ENCODE data around the gene NR1H2. TPM values are rescaled to one million over a fixed set of nuclear protein-coding genes. Genes with fewer than 3 reads are reported as not detected.

NR1H2 gene
- total RNA-seq, 1 donor from 2014 or later, result 46.2 TPM

DNA sequence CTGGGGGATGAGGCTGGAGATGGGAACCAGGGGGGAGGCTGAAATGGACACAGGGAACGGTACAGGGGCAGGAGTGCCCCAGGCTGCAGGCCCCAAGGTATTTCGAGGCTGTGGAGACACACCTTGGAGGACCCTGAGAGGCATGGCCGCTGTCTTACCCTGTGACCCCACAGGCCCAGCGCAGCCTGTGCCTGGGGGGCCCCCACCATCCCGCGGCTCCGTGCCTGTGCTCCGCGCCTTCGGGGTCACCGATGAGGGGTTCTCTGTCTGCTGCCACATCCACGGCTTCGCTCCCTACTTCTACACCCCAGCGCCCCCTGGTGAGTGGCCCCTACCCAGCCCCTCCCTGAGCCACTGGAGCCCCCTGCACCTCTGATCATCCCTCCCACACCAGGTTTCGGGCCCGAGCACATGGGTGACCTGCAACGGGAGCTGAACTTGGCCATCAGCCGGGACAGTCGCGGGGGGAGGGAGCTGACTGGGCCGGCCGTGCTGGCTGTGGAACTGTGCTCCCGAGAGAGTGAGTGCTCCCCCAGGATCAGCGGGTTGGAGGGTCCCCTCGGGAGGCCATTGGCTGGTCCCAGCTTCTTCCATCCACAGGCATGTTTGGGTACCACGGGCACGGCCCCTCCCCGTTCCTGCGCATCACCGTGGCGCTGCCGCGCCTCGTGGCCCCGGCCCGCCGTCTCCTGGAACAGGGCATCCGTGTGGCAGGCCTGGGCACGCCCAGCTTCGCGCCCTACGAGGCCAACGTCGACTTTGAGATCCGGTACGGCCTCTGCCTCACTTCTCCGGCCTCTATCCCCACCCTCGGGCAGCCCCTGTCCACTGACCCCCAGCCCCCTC is 25.6 kb downstream of the NR1H2 start:
- no peak for DNase-seq (ENCODE audit: low spot score)

DNA sequence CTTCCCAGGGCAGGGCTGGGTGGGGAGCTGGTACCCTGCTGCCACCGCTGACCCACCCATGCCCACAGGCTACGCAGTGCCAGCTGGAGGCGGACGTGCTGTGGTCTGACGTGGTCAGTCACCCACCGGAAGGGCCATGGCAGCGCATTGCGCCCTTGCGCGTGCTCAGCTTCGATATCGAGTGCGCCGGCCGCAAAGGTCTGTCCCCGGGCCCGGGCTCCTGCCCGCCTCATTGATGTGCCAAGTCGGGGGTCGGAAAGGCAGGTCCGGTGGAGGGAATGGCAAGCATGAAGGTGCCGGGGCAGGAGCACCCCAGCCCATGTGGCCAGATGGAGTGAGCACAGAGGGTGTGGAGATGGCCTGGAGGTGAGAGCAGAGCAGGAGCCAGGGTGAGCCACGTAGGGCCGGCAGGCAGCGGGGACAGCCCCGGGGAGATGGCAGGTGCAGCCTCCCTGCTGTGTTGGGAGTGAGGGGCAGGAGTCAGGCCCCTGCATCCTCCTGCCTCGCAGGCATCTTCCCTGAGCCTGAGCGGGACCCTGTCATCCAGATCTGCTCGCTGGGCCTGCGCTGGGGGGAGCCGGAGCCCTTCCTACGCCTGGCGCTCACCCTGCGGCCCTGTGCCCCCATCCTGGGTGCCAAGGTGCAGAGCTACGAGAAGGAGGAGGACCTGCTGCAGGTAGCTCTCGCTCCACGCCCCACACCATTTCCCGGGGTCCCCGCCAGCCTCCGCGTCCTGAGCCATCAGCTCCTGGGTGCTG is 26.5 kb downstream of the NR1H2 start:
- no peak for DNase-seq (ENCODE audit: low spot score)

DNA sequence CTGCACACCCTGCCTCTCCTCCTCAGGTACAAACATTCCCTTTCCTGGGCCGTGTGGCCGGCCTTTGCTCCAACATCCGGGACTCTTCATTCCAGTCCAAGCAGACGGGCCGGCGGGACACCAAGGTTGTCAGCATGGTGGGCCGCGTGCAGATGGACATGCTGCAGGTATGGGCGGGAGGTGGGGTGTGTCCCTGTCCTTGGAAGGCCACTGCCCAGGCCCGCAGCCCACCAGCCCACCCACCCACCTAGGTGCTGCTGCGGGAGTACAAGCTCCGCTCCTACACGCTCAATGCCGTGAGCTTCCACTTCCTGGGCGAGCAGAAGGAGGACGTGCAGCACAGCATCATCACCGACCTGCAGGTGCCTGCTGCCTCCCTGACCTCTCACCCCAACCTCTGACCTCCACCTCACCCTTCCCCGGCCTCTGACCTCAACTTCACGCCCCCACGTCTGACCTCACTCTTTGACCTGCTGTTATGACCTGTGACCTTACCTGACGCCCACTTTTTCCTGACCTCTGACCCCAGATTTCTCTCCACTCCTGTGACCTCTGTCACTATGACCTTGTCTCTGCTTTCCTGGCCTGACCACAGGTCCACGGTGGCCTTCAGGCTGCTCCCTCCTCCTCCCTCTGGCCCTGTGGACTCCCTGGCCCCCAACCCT is 30.0 kb downstream of the NR1H2 start:
- DNase-seq (ENCODE audit: low spot score), result no peak

DNA sequence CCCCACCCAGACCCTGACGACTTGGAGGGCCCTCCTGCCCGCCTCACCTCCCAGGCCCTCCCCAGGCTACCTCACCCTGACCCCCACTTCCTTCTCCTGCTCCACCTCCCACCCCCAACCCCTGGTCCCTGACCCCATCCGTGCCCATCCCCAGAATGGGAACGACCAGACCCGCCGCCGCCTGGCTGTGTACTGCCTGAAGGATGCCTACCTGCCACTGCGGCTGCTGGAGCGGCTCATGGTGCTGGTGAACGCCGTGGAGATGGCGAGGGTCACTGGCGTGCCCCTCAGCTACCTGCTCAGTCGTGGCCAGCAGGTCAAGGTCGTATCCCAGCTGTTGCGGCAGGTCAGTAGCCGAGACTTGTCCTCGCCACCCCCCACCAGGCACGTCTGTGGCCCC is 30.6 kb downstream of the NR1H2 start:
- no peak for DNase-seq (ENCODE audit: low spot score)

DNA sequence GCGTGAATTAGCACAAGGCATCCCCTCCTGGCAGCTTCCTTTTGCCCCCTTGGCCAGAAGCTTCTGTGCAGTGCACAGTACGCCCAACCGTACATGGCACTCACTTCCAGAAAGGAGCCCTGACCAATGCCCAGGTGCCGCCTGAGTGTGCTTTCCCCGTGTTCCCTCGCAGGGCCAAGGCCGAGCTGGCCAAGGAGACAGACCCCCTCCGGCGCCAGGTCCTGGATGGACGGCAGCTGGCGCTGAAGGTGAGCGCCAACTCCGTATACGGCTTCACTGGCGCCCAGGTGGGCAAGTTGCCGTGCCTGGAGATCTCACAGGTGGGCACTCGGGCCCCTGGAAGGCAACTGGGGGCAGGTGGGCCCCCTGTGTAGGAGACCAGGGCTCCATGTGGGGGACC is 33.1 kb downstream of the NR1H2 start:
- DNase-seq (ENCODE audit: low spot score), result no peak

DNA sequence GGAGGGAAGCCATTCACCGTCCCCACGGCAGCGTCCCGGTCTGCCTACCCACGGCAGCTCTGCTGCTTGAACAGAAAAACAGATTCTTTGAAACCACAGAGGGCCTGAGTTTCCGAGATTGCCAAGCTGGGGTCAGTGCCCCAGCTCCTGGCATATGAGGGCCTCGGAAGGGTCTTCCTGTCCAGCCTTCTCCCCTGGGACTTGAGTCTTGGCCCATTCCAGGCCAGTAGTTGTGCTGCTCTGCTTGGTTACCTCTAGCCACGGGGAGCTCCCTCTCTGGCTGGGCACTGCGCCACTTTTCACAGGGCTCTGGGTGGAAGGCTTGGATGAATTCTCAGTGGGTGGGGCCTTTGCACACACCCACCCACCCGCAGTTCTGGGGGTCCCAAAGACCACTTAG is 33.9 kb downstream of the NR1H2 start:
- no peak for DNase-seq (ENCODE audit: low spot score)

DNA sequence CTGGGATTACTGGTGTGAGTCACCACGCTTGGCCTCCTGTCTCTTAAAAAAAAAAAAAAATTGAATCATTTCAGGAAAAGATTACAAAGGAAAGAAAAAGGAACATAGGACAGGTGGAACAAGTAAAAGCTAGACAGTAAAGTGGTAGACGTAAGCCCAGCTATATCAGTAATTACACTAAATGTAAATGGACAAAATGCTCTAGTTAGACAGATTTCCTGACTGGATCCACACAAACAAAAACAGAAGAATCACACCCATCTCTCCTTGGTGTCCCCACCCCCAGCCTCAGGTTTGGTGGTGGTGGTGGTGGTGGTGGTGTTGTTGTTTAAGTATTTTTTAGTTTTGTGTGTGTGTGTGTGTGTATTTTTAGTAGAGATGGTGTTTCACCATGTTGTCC is 36.2 kb downstream of the NR1H2 start:
- DNase-seq (ENCODE audit: low spot score), result no peak

DNA sequence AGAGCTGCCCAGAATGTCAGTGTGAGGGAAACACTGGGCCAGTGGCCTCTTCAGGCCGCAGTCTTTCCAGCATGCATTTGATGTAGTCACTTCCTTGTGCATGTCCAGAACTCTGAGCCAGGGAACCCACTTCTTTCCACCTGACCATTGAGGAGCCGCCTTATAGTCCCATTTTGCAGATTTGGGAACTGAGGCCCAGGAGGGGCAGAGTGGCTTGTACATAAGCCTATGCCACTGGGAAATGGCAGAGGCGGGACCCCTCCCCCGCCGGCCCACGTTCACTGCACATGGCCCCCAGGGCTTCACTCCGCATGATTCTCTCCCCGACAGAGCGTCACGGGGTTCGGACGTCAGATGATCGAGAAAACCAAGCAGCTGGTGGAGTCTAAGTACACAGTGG is 36.8 kb downstream of the NR1H2 start:
- no peak for DNase-seq (ENCODE audit: low spot score)

DNA sequence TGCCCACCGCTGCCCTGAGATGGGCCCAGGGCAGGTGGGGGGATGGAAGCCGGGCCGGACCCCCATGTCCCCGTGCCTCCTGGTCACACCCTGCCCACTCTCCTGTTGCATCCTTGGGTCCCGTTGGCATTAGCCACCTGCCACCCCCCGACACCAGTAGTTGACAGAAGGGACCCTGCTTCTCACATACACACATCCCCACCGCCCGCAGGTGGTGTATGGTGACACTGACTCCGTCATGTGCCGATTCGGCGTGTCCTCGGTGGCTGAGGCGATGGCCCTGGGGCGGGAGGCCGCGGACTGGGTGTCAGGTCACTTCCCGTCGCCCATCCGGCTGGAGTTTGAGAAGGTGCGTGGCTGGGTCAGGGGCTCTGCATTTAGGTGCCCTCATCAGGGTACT is 37.3 kb downstream of the NR1H2 start:
- no peak for DNase-seq (ENCODE audit: low spot score)

DNA sequence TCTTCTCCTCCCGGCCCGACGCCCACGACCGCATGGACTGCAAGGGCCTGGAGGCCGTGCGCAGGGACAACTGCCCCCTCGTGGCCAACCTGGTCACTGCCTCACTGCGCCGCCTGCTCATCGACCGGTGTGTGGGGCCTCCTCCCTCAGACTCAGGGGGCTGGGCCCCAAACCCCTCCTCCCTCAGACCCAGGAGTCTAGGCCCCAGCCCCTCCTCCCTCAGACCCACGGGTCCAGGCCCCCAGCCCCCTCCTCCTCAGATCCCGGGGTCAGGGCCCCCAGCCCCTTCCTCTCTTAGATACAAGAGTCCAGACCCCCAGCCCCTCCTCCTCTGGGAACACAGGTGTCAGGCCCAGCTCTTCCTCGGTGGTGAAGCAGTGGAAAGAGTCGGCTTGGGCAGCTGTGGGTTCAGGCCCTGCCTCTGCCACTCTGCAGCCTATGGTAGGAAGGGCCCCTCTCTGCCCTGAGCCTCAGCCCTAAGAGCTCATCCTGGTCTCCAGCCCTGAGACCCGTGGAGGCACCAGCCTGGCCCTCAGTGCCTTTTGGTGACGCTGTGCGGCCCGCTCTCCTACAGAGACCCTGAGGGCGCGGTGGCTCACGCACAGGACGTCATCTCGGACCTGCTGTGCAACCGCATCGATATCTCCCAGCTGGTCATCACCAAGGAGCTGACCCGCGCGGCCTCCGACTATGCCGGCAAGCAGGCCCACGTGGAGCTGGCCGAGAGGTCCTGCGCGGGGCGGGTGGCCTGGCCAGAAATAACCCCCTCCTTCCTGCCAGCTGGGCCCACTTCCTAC is 38.8 kb downstream of the NR1H2 start:
- DNase-seq (ENCODE audit: low spot score), result peak; percentile 55

DNA sequence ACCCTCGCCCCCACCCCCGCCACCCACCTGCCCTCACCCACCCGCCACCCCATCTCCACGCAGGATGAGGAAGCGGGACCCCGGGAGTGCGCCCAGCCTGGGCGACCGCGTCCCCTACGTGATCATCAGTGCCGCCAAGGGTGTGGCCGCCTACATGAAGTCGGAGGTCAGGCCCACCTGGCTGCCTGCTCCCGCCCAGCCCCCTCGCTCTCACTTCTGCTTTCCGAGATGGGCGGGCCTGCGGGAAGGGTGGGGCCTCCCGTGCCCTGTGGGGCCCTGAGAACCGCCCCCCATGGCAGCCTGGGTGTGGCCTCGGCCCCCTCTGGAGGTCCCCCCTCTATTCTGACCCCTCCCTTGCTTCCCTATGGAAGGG is 39.4 kb downstream of the NR1H2 start:
- DNase-seq (ENCODE audit: low spot score), result no peak

DNA sequence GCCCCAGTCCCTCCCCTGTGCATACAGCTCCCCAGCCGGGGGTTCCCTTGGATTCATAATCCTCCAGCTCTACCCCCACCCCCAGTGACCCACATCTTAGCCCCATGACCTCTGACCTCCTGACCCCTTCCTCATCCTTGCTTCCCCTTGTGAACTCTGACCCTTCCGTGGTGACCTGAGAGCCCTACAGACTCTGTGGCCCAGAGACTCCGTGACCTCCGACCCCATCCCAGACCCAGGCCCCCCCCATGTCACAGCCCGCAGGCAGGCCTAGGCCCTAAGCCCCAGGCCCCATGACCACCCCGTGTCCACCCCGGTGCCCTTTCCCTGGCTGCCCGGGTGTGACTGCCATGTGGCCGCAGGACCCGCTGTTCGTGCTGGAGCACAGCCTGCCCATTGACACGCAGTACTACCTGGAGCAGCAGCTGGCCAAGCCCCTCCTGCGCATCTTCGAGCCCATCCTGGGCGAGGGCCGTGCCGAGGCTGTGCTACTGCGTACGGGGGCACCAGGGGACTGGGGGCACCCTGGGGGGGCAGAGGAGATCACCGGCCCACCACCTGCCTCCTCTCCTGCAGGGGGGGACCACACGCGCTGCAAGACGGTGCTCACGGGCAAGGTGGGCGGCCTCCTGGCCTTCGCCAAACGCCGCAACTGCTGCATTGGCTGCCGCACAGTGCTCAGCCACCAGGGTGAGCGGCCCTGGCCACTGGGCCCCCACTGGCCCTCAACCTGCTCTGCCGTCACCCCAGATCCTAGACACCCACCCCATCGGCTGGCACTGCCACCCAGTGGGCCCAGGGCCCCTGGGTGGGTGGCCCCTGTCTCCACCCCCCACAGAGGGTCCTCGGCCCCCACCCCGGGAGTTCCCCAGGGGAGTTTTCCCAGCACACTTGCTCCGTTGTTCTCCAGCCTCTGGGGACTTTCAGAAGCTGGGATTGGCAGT is 40.0 kb downstream of the NR1H2 start:
- DNase-seq (ENCODE audit: low spot score), result no peak

DNA sequence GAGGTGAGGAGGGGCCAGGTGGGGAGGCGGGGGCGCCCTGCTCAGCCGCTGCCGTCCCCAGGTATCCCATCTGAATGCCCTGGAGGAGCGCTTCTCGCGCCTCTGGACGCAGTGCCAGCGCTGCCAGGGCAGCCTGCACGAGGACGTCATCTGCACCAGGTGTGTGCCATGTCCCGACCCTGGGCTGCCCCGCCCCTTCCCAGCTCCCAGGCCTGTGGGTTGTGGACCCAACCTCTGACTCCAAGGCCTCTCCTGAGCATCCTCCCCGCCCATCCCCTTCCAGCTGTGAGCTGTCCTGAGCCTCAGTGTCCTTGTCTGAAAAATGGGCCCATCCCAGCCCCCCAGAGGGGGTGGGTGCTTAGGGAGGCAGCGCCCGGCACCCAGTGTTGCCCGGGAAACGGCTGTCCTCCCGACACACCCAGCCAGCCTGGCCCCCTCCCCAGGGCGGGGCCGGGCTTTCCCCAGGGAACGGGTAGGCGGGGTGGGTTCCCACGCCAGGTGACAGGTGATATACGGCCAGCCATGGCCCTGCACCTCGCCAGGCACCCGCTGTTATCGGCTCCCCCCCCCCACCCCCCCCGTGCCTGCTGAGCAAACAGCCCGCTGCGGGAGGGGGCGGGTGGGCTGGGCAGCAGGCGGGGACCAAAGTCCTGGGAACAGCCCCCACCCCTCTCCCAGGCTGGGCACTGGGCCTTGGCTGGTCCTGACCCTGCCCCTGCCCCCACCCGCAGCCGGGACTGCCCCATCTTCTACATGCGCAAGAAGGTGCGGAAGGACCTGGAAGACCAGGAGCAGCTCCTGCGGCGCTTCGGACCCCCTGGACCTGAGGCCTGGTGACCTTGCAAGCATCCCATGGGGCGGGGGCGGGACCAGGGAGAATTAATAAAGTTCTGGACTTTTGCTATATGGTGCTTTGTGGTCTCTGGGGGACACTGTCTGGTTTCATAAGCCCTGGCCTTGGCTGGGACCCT is 41.1 kb downstream of the NR1H2 start:
- no peak for DNase-seq (ENCODE audit: low spot score)

DNA sequence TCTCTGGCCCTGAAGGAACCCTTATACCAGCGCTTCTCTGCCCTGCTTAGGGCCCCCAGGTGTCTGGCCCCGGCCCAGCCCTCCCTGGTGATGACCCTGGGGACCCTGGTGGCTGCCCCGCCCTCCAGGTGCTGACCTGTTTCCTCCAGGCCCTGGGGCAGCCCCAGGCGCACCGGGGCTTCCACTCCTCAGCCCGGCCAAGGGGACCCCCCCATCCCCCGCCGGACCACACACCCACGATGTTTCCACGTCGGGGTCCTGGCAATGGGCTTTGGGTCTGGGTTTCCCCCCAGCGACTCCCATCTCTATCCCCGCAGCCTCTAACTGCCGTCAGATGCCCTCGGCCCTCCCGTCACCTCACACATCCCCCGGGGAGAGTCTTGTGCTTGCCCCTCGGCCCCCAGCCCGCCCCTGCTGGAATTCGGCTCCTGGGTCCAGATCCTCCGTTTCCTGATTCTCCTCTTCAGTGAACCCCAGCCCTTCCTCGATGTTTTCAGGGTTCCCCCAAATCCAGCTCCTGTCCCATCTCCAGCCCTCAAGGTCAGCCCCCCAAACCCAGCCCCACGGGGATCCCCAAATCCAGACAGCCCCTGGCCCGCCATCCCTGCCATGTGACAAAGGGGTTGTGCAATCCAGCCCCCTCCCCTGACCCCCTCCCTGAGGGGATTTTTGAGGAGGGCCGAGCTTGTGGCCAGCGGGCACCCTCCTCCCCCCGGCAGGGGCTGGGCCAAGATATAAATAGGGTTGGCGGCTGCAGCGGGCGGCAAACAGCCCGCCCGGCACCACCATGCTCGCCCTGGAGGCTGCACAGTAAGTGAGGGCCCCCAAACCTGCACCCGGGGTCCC is 42.1 kb downstream of the NR1H2 start, which contains the start of gene SPIB:
Gene SPIB, plus strand, starts transcription at position 763 of the 846 bp plus-strand sequence. Its CDS starts 25 bp downstream, at position 788.
- no peak for DNase-seq (ENCODE audit: low spot score)

DNA sequence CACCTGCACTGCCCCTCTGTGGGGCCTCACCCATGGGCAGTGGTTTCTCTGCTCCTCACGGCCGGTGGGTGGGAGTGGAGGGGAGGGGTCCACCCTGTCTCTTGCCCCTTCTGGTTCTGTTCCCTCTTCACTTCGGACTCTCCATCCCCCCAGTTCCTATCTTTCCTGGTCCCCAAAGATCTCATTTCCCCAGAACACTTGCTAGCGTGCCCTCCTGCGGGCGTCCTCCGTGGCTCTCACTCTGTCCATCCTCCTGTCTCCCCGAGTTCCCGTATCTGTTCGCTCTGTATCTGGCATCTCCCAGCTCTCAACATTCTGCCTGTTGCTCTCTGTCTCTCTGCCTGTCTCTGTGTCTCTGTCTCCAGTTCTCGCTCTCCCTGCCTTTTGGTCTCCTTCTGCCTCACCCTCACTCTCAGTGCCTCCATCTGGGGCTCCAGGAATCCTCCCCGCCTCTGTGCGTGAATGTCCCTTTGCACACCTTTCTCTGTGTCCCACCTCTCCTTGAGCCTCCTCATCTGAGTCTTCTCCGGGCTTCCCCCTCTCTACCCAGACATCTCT is 42.8 kb downstream of the NR1H2 start:
- no peak for DNase-seq (ENCODE audit: low spot score)

DNA sequence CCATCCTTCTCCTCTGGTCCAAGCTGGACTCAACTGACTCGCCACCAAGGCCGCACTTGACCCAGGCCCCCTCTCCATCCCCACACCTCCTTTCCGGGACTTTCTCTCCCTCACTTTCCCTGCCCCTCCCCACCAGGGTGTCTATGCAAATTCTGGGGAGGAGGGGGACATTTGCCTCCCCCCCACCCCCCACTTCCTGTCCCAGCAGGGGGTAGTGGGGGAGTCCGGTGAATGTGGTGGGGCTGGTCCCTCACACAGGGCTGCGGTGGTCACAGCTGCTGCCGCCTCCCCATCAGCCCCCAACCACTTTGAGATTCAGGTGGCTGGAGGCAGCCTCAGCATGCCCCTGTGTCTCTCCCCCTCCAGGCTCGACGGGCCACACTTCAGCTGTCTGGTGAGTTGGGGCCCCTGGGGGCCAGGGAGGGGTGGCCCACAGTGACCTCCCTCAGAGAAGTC is 43.4 kb downstream of the NR1H2 start:
- no peak for DNase-seq (ENCODE audit: low spot score)

DNA sequence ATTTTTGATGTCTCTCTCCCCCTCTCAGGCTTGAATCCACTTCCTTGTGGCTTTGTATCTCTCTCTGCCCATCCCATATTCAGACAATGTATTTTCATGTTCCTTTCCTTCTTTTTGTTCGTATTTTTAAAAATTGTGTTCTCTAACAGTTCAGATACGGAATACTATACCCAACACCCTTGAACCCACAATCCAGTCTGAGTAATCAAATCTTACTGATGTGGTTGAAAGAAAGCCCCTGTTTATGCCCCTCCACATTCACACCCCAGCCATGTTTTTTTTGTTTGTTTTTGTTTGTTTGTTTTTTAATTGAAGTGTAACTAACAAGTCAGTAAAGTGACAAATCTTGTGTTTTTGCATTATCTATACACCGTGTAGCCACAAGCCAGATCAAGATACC is 43.9 kb downstream of the NR1H2 start:
- no peak for DNase-seq (ENCODE audit: low spot score)

DNA sequence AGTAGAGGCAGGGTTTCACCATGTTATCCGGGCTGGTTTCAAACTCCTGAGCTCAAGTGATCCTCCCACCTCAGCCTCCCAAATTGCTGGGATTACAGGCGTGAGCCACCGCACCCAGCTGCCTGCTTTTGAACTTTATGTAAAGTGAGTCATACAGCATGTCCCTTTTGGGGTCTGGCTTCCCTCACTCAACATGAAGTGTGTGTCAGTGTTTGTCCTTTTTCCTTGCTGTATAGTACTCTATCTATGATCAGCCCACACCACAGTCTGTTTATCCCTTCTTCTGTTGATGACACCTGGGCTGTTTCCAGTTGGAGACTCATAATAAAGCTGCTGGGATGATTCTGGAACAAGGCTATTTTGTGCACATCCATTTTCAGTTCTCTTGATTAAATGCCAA is 44.6 kb downstream of the NR1H2 start:
- DNase-seq (ENCODE audit: low spot score), result no peak
